ENCODE measurements around the gene NPB.

DNA sequence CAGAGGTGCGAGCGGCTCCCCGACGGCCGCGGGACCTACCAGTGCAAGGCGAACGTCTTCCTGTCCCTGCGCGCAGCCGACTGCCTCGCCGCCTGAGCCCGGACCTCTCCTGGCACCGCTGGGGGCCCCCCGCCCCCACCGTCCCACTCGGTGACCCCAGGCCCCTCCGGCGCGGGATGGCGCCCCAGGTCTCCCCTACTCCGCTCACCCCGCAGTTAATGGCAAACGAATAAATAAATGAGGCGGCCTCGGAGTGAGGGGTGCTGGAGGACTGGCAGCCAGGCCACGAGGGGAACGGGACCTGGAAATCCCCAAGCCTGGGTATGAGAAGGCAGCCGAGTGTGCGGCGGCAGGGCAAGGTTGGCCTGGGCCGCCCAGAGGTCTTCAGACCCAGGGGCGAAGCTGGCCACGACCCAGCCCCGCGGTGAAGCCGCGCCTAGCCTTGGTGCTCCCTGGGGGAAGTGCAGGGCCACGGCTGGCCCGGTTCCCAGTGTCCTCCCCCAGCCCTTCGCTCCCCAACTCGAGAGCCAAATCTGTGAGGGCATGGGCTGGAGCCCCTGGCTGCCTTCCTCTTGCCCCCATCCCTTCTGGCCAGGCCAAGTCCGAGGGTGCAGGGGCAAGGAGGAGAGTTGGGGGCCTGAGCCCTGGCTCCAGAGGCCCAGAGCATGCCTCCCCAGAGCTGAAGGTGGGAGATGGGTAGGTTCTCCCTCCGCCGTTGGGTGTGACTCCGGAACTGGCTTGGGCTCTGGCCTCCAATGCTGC, 796 bp downstream of the NPB start:
- TF ChIP-seq, protein P1, sequence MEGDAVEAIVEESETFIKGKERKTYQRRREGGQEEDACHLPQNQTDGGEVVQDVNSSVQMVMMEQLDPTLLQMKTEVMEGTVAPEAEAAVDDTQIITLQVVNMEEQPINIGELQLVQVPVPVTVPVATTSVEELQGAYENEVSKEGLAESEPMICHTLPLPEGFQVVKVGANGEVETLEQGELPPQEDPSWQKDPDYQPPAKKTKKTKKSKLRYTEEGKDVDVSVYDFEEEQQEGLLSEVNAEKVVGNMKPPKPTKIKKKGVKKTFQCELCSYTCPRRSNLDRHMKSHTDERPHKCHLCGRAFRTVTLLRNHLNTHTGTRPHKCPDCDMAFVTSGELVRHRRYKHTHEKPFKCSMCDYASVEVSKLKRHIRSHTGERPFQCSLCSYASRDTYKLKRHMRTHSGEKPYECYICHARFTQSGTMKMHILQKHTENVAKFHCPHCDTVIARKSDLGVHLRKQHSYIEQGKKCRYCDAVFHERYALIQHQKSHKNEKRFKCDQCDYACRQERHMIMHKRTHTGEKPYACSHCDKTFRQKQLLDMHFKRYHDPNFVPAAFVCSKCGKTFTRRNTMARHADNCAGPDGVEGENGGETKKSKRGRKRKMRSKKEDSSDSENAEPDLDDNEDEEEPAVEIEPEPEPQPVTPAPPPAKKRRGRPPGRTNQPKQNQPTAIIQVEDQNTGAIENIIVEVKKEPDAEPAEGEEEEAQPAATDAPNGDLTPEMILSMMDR (tag by site-specific recombination; IDR thresholded peaks at IDR 0.05), result no peak
- TF ChIP-seq ZNF549 (tag by site-specific recombination; IDR thresholded peaks at IDR 0.05) (no peak), ZNF747 (tag by site-specific recombination; IDR thresholded peaks at IDR 0.05) (no peak), SP3 (tag by site-specific recombination; IDR thresholded peaks at IDR 0.05) (no peak), ZNF558 (tag by site-specific recombination; IDR thresholded peaks at IDR 0.05) (no peak), ZNF701 (tag by site-specific recombination; IDR thresholded peaks at IDR 0.05) (no peak), ZNF133 (tag by site-specific recombination; IDR thresholded peaks at IDR 0.05) (no peak), ZFP41 (tag by site-specific recombination; IDR thresholded peaks at IDR 0.05; ENCODE audit: borderline replicate concordance) (no peak), ZNF274 (IDR thresholded peaks at IDR 0.05; ENCODE audit: low read length) (no peak), ZNF274 (tag by site-specific recombination; IDR thresholded peaks at IDR 0.05; ENCODE audit: borderline replicate concordance) (no peak), ZNF24 (tag by site-specific recombination; IDR thresholded peaks at IDR 0.05) (no peak)
- TF ChIP-seq, protein P2, sequence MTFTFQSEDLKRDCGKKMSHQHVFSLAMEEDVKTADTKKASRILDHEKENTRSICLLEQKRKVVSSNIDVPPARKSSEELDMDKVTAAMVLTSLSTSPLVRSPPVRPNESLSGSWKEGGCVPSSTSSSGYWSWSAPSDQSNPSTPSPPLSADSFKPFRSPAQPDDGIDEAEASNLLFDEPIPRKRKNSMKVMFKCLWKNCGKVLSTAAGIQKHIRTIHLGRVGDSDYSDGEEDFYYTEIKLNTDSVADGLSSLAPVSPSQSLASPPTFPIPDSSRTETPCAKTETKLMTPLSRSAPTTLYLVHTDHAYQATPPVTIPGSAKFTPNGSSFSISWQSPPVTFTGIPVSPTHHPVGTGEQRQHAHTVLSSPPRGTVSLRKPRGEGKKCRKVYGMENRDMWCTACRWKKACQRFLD (tag by site-specific recombination; IDR thresholded peaks at IDR 0.05), result no peak
- TF ChIP-seq, protein P3, sequence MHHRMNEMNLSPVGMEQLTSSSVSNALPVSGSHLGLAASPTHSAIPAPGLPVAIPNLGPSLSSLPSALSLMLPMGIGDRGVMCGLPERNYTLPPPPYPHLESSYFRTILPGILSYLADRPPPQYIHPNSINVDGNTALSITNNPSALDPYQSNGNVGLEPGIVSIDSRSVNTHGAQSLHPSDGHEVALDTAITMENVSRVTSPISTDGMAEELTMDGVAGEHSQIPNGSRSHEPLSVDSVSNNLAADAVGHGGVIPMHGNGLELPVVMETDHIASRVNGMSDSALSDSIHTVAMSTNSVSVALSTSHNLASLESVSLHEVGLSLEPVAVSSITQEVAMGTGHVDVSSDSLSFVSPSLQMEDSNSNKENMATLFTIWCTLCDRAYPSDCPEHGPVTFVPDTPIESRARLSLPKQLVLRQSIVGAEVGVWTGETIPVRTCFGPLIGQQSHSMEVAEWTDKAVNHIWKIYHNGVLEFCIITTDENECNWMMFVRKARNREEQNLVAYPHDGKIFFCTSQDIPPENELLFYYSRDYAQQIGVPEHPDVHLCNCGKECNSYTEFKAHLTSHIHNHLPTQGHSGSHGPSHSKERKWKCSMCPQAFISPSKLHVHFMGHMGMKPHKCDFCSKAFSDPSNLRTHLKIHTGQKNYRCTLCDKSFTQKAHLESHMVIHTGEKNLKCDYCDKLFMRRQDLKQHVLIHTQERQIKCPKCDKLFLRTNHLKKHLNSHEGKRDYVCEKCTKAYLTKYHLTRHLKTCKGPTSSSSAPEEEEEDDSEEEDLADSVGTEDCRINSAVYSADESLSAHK (tag by site-specific recombination; IDR thresholded peaks at IDR 0.05), result no peak
- TF ChIP-seq, protein P4, sequence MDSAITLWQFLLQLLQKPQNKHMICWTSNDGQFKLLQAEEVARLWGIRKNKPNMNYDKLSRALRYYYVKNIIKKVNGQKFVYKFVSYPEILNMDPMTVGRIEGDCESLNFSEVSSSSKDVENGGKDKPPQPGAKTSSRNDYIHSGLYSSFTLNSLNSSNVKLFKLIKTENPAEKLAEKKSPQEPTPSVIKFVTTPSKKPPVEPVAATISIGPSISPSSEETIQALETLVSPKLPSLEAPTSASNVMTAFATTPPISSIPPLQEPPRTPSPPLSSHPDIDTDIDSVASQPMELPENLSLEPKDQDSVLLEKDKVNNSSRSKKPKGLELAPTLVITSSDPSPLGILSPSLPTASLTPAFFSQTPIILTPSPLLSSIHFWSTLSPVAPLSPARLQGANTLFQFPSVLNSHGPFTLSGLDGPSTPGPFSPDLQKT (IDR thresholded peaks at IDR 0.05; ENCODE audit: borderline replicate concordance, low read depth, low read length), result no peak
